CD14-positive monocyte (primary cell): Measurements from ENCODE around the gene IL1RAPL1. TPM values are rescaled to one million over a fixed set of nuclear protein-coding genes. Genes with fewer than 3 reads are reported as not detected.

Source experiments
- DNase-seq, 3 donors: peaks; one replicate each; pipeline ENCODE4 v3.0.0-alpha.2; 2011 to 2022
- H2AFZ ChIP-seq: 2 replicates; pipeline ENCODE4 v1.6.0; 2012; ENCODE audit warnings: mild to moderate bottlenecking, low read depth, low read length, inconsistent platforms; ENCODE audit not compliant: insufficient read depth, poor library complexity, severe bottlenecking
- H3K27ac ChIP-seq, 2 donors: 1 replicate in 1 of 2; 2 replicates in 1 of 2; pipeline ENCODE4 v1.5.1; 2012 to 2013; ENCODE audit warnings: low read length in 2 of 2, control low read depth in 1 of 2, inconsistent platforms in 1 of 2, low read depth in 1 of 2, mild to moderate bottlenecking in 1 of 2
- H3K27me3 ChIP-seq, 2 donors: one replicate each; pipeline versions ENCODE4 v1.6.0 to v1.6.1; 2011 to 2013; ENCODE audit warnings: low read length in 2 of 2; ENCODE audit not compliant: control insufficient read depth in 2 of 2, insufficient read depth in 2 of 2
- H3K36me3 ChIP-seq, 2 donors: replicated peaks in 1 of 2; 1 replicate in 1 of 2; 2 replicates in 1 of 2; pipeline versions ENCODE4 v1.5.1 to v1.6.1; 2012 to 2013; ENCODE audit warnings: low read length in 2 of 2, control low read depth in 1 of 2, inconsistent platforms in 1 of 2, mild to moderate bottlenecking in 1 of 2; ENCODE audit not compliant: insufficient read depth in 2 of 2, control insufficient read depth in 1 of 2
- H3K4me1 ChIP-seq, 2 donors: 1 replicate in 1 of 2; 2 replicates in 1 of 2; pipeline versions ENCODE4 v1.5.1 to v1.6.1; 2012 to 2013; ENCODE audit warnings: low read length in 2 of 2, control low read depth in 1 of 2, inconsistent platforms in 1 of 2, mild to moderate bottlenecking in 1 of 2, moderate library complexity in 1 of 2; ENCODE audit not compliant: insufficient read depth in 2 of 2, control insufficient read depth in 1 of 2
- H3K4me2 ChIP-seq: replicated peaks from 2 replicates; pipeline ENCODE3; 2012; ENCODE audit warnings: low read length, moderate library complexity, mild to moderate bottlenecking; ENCODE audit not compliant: poor library complexity, severe bottlenecking; ENCODE audit errors: extremely low read depth
- H3K4me3 ChIP-seq, 3 experiments: fragments of 200-600 bp in 1 of 3; sonication (generic) in 1 of 3; replicated peaks in 1 of 3; 1 replicate in 2 of 3; 2 replicates in 1 of 3; pipeline ENCODE4 v1.5.1; 2011 to 2013; ENCODE audit warnings: low read length in 3 of 3, mild to moderate bottlenecking in 3 of 3, control low read depth in 2 of 3, low read depth in 2 of 3, inconsistent platforms in 1 of 3, moderate library complexity in 1 of 3
- H3K79me2 ChIP-seq: 2 replicates; pipeline ENCODE4 v1.6.0; 2012; ENCODE audit warnings: mild to moderate bottlenecking, control low read depth, inconsistent platforms, low read length, moderate library complexity; ENCODE audit not compliant: insufficient read depth
- H3K9ac ChIP-seq: 2 replicates; pipeline ENCODE4 v1.6.0; 2017; ENCODE audit warnings: low read length, mild to moderate bottlenecking; ENCODE audit not compliant: insufficient read depth, poor library complexity, severe bottlenecking
- H3K9me3 ChIP-seq, 2 donors: replicated peaks in 1 of 2; 1 replicate in 1 of 2; 2 replicates in 1 of 2; pipeline versions ENCODE4 v1.5.1 to v1.6.1; 2012 to 2013; ENCODE audit warnings: low read length in 2 of 2, control low read depth in 1 of 2; ENCODE audit not compliant: control insufficient read depth in 1 of 2, insufficient read depth in 1 of 2
- H4K20me1 ChIP-seq: 2 replicates; pipeline ENCODE4 v1.6.0; 2012; ENCODE audit warnings: mild to moderate bottlenecking, low read length, control low read depth, moderate library complexity; ENCODE audit not compliant: insufficient read depth
- H3K27ac Mint-ChIP-seq, 7 donors: one replicate each; pipeline ENCODE4 v1.8.0; 2020; ENCODE audit warnings: mild to moderate bottlenecking in 7 of 7, mixed read lengths in 7 of 7, moderate library complexity in 6 of 7, inconsistent platforms in 2 of 7
- H3K27me3 Mint-ChIP-seq, 3 donors: one replicate each; pipeline ENCODE4 v1.8.0; 2021 to 2022; ENCODE audit warnings: low read depth in 3 of 3, mild to moderate bottlenecking in 3 of 3, mixed read lengths in 3 of 3, moderate library complexity in 3 of 3, inconsistent platforms in 1 of 3
- H3K36me3 Mint-ChIP-seq, 2 donors: one replicate each; pipeline ENCODE4 v1.8.0; 2020; ENCODE audit warnings: mixed read lengths in 2 of 2, inconsistent platforms in 1 of 2, mild to moderate bottlenecking in 1 of 2
- H3K4me1 Mint-ChIP-seq: one replicate; pipeline ENCODE4 v1.8.0; 2020; ENCODE audit warnings: mild to moderate bottlenecking, mixed read lengths
- H3K4me3 Mint-ChIP-seq, 2 donors: one replicate each; pipeline ENCODE4 v1.8.0; 2020; ENCODE audit warnings: mild to moderate bottlenecking in 2 of 2, mixed read lengths in 2 of 2, moderate library complexity in 1 of 2
- H3K9me3 Mint-ChIP-seq, 7 donors: one replicate each; pipeline ENCODE4 v1.8.0; 2020 to 2022; ENCODE audit warnings: mixed read lengths in 7 of 7, mild to moderate bottlenecking in 6 of 7, moderate library complexity in 6 of 7, inconsistent platforms in 2 of 7
- WGBS: methylation state at CpG from one replicate; pipeline ENCODE4 v1.1.5; 2013; ENCODE audit warnings: missing lambda C conversion rate; ENCODE audit not compliant: insufficient coverage; 5-methylcytosine and 5-hydroxymethylcytosine counted together
- intact Hi-C, 2 donors: fragments of 100-400 bp; cut with micrococcal nuclease; formaldehyde crosslinking; loops; one replicate each; pipeline versions ENCODE4 v1.15.0 to v1.15.1; 2023
- polyA plus RNA-seq, 3 donors: library from polyadenylated mRNA; depleted of rRNA in 1 of 3; unstranded in 2 of 3; stranded (reverse) in 1 of 3; fragments of 300-500 nt in 2 of 3; fragments of >200 nt in 1 of 3; fragmentation: Illumina TruSeq in 2 of 3; gene quantifications; 1 replicate in 2 of 3; 2 replicates in 1 of 3; pipeline ENCODE4 v1.2.3, GENCODE V29; 2012 to 2021
- TF ChIP-seq, protein P1 (sequence below): fragments of 200-600 bp; IDR thresholded peaks from one replicate; pipeline ENCODE4 v1.8.0; 2022; ENCODE audit warnings: antibody characterized with exemption, mild to moderate bottlenecking

Gene IL1RAPL1
- polyA plus RNA-seq, 3 donors, result not detected

DNA sequence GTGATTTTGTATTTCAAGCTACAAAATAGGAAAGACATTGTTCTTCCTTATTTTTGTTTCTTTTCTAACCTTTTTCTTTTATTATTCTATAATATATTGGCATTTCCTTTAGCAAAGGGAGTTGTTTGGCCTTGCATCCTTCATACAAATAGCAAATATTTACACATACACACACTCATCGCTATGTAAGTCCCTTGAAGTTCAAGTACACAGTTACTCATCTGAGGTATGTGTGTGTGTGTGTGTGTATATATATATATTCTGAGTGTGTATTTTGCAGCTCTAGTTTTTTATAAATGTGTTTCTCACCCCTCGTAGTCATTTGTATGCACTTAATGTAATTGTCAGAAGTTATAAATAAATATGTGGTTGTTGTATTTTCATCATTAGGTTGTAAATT, 903.4 kb downstream of the IL1RAPL1 start:
- no CpG with 5 or more reads among the region's 2 CpGs for WGBS
- TF ChIP-seq, protein P1, sequence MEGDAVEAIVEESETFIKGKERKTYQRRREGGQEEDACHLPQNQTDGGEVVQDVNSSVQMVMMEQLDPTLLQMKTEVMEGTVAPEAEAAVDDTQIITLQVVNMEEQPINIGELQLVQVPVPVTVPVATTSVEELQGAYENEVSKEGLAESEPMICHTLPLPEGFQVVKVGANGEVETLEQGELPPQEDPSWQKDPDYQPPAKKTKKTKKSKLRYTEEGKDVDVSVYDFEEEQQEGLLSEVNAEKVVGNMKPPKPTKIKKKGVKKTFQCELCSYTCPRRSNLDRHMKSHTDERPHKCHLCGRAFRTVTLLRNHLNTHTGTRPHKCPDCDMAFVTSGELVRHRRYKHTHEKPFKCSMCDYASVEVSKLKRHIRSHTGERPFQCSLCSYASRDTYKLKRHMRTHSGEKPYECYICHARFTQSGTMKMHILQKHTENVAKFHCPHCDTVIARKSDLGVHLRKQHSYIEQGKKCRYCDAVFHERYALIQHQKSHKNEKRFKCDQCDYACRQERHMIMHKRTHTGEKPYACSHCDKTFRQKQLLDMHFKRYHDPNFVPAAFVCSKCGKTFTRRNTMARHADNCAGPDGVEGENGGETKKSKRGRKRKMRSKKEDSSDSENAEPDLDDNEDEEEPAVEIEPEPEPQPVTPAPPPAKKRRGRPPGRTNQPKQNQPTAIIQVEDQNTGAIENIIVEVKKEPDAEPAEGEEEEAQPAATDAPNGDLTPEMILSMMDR, result no peak
- H3K36me3 Mint-ChIP-seq, result no peaks in the 10 kb centered on the region
- Histone ChIP-seq H3K9me3 (no peaks in the 10 kb centered on the region), H3K27me3 (no peaks in the 10 kb centered on the region), H2AFZ (no peak overlapping the region), H3K79me2 (no peaks in the 10 kb centered on the region), H3K27ac (no peak overlapping the region), H3K4me1 (peaks cover 17 to 18% of the 10 kb centered on the region in 2 donors), H3K36me3 (no peaks in the 10 kb centered on the region), H3K9ac (no peak overlapping the region), H3K4me2 (no peak overlapping the region), H4K20me1 (no peaks in the 10 kb centered on the region), H3K4me3 (no peak overlapping the region)
- intact Hi-C loops, result no loop called here
- H3K4me3 Mint-ChIP-seq, result no peak overlapping the region
- peaks cover 0 to 2% (median 0%) of the 10 kb centered on the region in 3 donors for H3K27me3 Mint-ChIP-seq
- no peak for DNase-seq
- H3K4me1 Mint-ChIP-seq, result peaks cover 20% of the 10 kb centered on the region
- H3K9me3 Mint-ChIP-seq, result peaks cover 0 to 3% (median 2%) of the 10 kb centered on the region in 7 donors
- H3K27ac Mint-ChIP-seq, result no peak overlapping the region

DNA sequence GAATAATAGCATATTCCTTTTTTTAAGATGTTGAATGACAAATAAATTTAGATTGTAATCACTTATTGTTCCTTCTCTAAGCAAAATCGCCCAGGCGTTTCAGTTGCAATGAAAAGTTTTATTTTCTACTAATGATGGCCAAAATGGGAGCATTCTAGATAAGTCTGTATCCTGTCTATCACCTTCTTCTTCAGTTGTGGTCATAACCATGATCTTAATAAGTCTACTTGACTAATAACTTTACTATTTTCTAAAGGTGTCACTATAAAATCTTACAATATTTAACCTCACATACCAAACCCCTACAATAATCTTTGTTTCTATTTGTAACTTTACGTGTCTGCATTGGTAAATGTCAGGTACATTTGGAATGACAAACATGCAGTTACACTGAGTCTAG, 904.4 kb downstream of the IL1RAPL1 start:
- H2AFZ ChIP-seq, result no peak overlapping the region
- WGBS, result no CpG with 5 or more reads among the region's 3 CpGs

More for the DNA sequence above, 904.4 kb downstream of the IL1RAPL1 start:
- Mint-ChIP-seq H3K4me1 (peaks cover 19% of the 10 kb centered on the region), H3K4me3 (no peak overlapping the region), H3K27ac (no peak overlapping the region), H3K36me3 (no peaks in the 10 kb centered on the region), H3K9me3 (peaks cover 0 to 3% (median 2%) of the 10 kb centered on the region in 7 donors), H3K27me3 (peaks cover 0 to 2% (median 0%) of the 10 kb centered on the region in 3 donors)
- H3K27me3 ChIP-seq, result no peaks in the 10 kb centered on the region
- TF ChIP-seq, protein P1, result no peak
- intact Hi-C loops, result no loop called here
- no peak overlapping the region for H3K4me3 ChIP-seq
- no peaks in the 10 kb centered on the region for H4K20me1 ChIP-seq
- no peak overlapping the region for H3K9ac ChIP-seq
- H3K36me3 ChIP-seq, result no peaks in the 10 kb centered on the region
- no peak overlapping the region for H3K27ac ChIP-seq
- no peak overlapping the region for H3K4me2 ChIP-seq
- DNase-seq, result no peak
- H3K9me3 ChIP-seq, result no peaks in the 10 kb centered on the region
- H3K79me2 ChIP-seq, result no peaks in the 10 kb centered on the region
- H3K4me1 ChIP-seq, result peaks cover 17 to 18% of the 10 kb centered on the region in 2 donors
